HUES6 (cell line): ENCODE data around the gene SHROOM4.

Experiments used
- H3K27ac ChIP-seq: 2 replicates; pipeline ENCODE4 v1.7.0; 2013; ENCODE audit warnings: low read depth, mild to moderate bottlenecking, low read length, inconsistent platforms
- H3K27me3 ChIP-seq: 2 replicates; pipeline ENCODE4 v1.6.1; 2013; ENCODE audit warnings: low read length; ENCODE audit not compliant: control insufficient read depth, insufficient read depth
- H3K36me3 ChIP-seq: 2 replicates; pipeline ENCODE4 v1.6.1; 2013; ENCODE audit warnings: low read length; ENCODE audit not compliant: control insufficient read depth, insufficient read depth
- H3K4me1 ChIP-seq: 2 replicates; pipeline ENCODE4 v1.6.1; 2013; ENCODE audit warnings: low read length; ENCODE audit not compliant: control insufficient read depth, insufficient read depth
- H3K4me3 ChIP-seq: 2 replicates; pipeline ENCODE4 v1.5.1; 2013; ENCODE audit warnings: low read depth, low read length
- H3K9ac ChIP-seq: one replicate; pipeline ENCODE4 v1.6.1; 2013; ENCODE audit warnings: mild to moderate bottlenecking, low read length
- H3K9me3 ChIP-seq: 2 replicates; pipeline ENCODE4 v1.6.1; 2013; ENCODE audit warnings: low read depth, low read length; ENCODE audit not compliant: control insufficient read depth, insufficient read depth

Gene SHROOM4

DNA sequence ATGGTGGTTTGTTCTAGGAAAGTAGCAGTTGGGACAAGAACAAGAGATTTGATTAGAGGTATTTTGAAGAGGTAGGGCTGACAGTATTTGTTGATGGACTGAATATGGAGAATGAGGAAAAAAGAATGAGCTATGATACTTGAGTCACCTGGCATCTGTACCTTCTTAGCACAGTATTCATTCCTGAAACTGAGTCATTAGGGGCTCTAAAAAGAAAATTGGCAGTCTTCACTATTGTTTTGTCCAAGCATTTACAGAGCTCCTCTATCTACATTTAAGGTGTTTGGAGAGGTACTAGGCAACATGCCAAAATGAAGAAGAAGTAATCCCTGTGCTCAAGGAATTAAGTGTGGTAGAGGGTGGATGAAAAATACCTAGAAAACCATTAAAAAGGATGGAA is 165.8 kb downstream of the SHROOM4 start:
- Histone ChIP-seq H3K27ac (no peak overlapping the region), H3K36me3 (no peaks in the 10 kb centered on the region), H3K9ac (no peak overlapping the region), H3K4me3 (no peak overlapping the region), H3K4me1 (peaks cover 7% of the 10 kb centered on the region; the same call in 1 of the 2 replicates), H3K27me3 (peaks cover 3% of the 10 kb centered on the region; the same call in 1 of the 2 replicates), H3K9me3 (no peaks in the 10 kb centered on the region)

DNA sequence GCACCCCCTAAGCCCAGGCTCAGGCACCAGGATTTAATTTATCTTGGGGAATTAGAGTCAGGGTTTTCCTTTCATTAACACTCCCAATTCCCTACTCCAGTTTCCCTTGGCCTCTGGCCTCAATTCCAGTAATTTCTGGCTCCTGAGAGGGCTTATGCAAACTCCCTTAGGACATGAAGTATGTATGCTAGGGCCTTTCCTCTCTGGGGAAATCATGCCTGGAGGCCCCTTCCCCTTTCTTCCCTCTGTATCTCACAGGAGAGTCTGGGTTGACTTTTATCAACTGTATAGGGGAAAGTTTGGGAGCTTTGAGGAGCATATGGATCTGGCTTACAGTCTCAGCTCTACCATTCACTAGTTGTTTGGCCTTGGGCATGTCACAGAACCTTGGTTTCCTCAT is 169.5 kb downstream of the SHROOM4 start:
- Histone ChIP-seq H3K36me3 (no peaks in the 10 kb centered on the region), H3K9ac (no peak overlapping the region), H3K4me3 (no peak overlapping the region), H3K27me3 (peaks cover 3% of the 10 kb centered on the region; the same call in 1 of the 2 replicates), H3K9me3 (no peaks in the 10 kb centered on the region), H3K4me1 (peaks cover 7% of the 10 kb centered on the region; the same call in 1 of the 2 replicates), H3K27ac (no peak overlapping the region)

DNA sequence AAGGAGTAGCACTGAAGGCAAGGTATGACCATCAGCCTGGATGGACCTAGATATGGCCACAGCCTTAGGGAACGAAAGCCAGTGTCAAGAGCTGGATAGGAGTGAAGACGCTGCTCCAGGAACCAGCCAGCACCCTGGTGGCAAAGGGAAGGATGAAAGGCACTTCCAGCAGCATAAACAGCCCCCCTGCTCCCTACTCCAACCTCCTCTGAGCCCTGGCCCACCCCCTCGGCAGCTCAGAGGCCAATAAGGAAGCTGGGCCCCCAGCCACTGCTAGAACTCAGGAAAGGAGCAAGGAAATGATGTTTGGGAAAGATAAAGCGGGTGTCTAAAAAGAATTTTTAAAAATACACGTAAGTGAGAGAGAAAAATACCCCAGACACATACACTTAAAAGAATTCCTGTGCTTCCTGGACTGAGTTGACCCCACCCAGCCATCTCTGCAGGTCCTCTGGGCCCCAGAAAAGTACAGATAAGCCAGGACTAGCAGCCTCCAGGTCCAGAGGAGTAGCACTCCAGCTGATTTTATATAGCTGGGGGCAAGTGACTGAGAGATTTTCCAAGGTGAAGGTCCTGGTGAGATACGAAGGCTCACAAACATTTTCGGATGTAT is 170.4 kb downstream of the SHROOM4 start:
- Histone ChIP-seq H3K4me1 (peaks cover 7% of the 10 kb centered on the region; the same call in 1 of the 2 replicates), H3K4me3 (no peak overlapping the region), H3K9ac (no peak overlapping the region), H3K27ac (no peak overlapping the region), H3K36me3 (no peaks in the 10 kb centered on the region), H3K9me3 (no peaks in the 10 kb centered on the region), H3K27me3 (peaks cover 3% of the 10 kb centered on the region; the same call in 1 of the 2 replicates)

DNA sequence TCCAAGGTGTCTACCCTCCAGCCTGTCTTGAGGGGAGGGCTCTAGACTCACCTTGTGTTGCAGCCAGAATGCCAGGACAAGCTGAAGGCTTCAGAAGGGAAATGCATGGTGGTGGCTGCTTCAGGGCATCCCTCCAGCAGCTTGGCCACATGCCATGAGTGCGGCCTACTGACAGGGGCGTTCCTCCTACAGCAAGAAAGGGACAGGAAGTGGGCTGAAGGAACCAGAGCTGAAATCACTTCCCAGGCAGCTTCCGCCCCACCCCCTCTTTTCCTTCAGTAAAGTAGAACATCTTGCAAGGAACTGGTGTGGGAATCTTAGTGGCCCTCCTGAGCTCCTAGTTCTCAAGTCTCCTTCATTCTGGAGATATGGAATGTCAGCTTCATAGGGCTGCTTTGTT is 175.9 kb downstream of the SHROOM4 start:
- Histone ChIP-seq H3K4me1 (no peaks in the 10 kb centered on the region), H3K27ac (no peak overlapping the region), H3K9me3 (no peaks in the 10 kb centered on the region; the same call in 1 of the 2 replicates), H3K9ac (no peak overlapping the region), H3K4me3 (no peak overlapping the region), H3K36me3 (0 out of 2 replicates have a peak, but pooled peaks cover 5% of the 10 kb centered on the region), H3K27me3 (no peaks in the 10 kb centered on the region; the same call in 1 of the 2 replicates)

DNA sequence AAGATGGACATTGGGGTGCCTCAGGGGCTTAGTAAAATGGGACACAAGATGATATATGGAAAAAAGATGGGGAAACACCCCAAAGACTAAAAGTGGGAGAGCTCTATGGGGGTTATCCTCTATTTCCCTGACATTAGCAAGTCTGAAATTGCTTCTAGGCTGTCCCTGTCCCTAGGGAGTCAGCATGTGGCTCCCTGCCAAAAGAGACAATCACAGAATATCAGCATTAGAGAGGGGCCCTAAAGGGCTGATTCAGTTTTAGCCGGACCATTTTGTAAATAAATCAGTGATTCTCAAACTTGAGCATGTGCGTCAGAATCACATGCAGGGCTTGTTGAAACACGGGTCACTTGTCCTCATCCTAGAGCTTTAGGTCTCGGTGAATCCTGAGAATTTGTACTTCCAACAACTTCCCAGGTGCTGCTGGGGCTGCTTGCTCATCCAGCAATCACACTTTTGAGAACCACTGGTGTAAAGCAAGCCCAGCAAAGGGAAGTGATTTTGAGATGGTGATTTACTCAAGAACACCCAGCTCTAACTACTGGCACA is 178.1 kb downstream of the SHROOM4 start:
- Histone ChIP-seq H3K36me3 (0 out of 2 replicates have a peak, but pooled peaks cover 5% of the 10 kb centered on the region), H3K9ac (no peak overlapping the region), H3K27ac (no peak overlapping the region), H3K27me3 (no peaks in the 10 kb centered on the region), H3K9me3 (no peaks in the 10 kb centered on the region; the same call in 1 of the 2 replicates), H3K4me1 (no peaks in the 10 kb centered on the region), H3K4me3 (no peak overlapping the region)

DNA sequence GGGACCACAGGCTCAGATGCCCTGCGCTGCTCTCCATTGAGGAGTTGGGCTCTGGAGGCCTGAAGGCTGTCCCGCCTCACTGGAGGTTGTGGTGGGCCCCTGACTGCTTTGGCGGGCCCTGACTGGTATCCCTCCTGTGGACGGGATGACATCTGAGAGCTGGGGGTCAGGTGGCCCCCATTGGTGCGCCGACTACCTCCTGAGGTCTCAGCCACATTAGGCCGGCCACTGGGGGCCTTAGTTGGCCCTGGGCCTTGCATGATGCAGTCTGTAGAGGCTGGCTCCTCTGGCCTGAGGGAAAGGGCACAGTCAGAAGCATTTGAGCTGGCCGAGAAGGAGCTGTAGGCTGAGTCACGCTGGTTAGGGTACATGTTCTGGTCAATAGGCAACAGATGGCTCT is 178.8 kb downstream of the SHROOM4 start:
- Histone ChIP-seq H3K27me3 (no peaks in the 10 kb centered on the region), H3K9me3 (no peaks in the 10 kb centered on the region; the same call in 1 of the 2 replicates), H3K9ac (no peak overlapping the region), H3K4me3 (no peak overlapping the region), H3K4me1 (no peaks in the 10 kb centered on the region), H3K27ac (no peak overlapping the region), H3K36me3 (0 out of 2 replicates have a peak, but pooled peaks cover 5% of the 10 kb centered on the region)

DNA sequence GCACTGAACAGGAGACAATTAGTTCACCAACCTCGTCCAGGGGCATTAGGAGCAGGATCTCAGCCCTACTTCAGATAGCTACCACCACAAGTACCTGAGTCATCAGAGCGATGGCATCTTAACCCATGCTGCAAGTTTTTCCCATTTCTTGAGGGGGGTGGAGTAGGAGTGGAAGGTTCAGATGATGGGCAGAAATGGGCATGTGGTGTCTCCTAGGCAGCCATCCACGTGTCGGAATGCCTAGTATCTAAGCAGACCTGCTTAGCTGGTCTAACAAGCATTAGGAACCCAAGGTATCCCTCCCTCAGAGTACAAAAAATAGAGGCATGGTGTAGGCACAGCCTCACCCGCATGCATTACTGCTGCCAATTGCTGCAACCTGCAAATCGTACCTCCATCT is 184.2 kb downstream of the SHROOM4 start:
- Histone ChIP-seq H3K9me3 (no peaks in the 10 kb centered on the region), H3K4me3 (no peak overlapping the region), H3K9ac (no peak overlapping the region), H3K4me1 (peaks cover 13% of the 10 kb centered on the region), H3K27ac (no peak overlapping the region), H3K27me3 (no peaks in the 10 kb centered on the region; the same call in 1 of the 2 replicates), H3K36me3 (0 out of 2 replicates have a peak, but pooled peaks cover 5% of the 10 kb centered on the region)

DNA sequence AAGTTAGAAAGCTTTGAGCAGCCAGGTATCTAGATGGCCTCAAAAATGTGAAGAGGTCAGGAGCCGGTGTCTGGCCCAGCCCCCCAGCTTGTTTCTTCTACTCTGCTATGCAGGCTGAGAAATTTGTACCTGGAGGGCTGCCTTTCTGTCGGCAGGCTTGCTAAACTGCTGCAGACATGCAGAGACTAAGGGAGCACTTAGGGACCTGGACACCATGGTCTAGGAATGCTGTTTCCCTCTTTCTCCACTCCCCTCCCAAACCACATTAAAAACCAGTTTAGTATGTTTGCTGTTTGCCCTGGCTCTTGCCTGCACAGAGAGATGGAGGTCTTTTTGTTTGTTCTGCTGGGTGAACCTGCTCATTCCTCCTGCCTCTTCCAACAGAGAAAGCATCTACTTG is 186.3 kb downstream of the SHROOM4 start:
- no peaks in the 10 kb centered on the region; the same call in 1 of the 2 replicates for H3K27me3 ChIP-seq

DNA sequence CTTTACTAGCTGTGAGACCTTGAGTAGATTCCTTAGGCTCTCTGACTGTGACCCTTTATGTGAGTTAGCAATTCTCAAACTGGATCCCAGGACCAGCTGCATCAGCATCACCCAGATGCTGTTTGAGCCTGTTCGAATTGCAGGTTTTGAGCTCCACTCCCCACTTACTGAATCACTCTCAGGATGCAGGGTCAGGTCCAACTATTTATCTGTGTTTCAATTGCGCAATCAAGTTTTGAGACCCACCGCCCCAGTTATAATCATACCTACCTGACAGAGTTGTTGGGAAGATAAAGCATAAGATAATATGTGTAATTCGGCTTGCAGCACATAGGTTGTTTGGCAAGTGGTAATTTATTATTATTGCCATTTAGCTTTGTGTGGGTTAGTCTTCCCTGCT is 187.6 kb downstream of the SHROOM4 start:
- Histone ChIP-seq H3K9ac (no peak overlapping the region), H3K4me3 (no peak overlapping the region), H3K36me3 (no peaks in the 10 kb centered on the region), H3K27ac (no peak overlapping the region), H3K9me3 (no peaks in the 10 kb centered on the region), H3K4me1 (peaks cover 27% of the 10 kb centered on the region), H3K27me3 (no peaks in the 10 kb centered on the region; the same call in 1 of the 2 replicates)

More for the DNA sequence above, 186.3 kb downstream of the SHROOM4 start:
- no peak overlapping the region for H3K27ac ChIP-seq
- no peak overlapping the region for H3K9ac ChIP-seq
- no peaks in the 10 kb centered on the region for H3K9me3 ChIP-seq
- H3K36me3 ChIP-seq = no peaks in the 10 kb centered on the region
- peaks cover 16% of the 10 kb centered on the region for H3K4me1 ChIP-seq
- H3K4me3 ChIP-seq = no peak overlapping the region

DNA sequence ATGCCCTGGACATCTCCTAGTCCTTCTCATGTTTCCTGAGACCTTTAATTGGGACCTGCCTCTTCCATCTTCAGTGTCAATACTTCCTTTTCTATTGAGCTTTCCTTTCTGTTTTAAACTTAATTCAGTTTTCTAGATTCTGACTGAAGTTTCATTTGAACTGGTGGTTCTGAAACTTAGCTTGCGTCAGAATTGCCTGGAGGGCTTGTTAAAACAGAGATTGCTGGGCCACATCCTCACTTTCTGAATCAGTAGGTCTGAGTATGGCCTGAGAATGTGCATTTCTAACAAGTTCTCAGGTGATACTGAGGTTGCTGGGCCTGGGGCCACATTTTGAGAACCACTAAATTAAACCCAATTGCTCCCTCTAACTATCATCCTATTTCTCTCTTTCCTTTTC is 191.2 kb downstream of the SHROOM4 start:
- H3K9ac ChIP-seq = no peak overlapping the region
- no peaks in the 10 kb centered on the region for H3K36me3 ChIP-seq
- no peak overlapping the region for H3K27ac ChIP-seq
- H3K4me1 ChIP-seq = peaks cover 30% of the 10 kb centered on the region
- H3K9me3 ChIP-seq = no peaks in the 10 kb centered on the region
- H3K27me3 ChIP-seq = no peaks in the 10 kb centered on the region; the same call in 1 of the 2 replicates
- H3K4me3 ChIP-seq = no peak overlapping the region

DNA sequence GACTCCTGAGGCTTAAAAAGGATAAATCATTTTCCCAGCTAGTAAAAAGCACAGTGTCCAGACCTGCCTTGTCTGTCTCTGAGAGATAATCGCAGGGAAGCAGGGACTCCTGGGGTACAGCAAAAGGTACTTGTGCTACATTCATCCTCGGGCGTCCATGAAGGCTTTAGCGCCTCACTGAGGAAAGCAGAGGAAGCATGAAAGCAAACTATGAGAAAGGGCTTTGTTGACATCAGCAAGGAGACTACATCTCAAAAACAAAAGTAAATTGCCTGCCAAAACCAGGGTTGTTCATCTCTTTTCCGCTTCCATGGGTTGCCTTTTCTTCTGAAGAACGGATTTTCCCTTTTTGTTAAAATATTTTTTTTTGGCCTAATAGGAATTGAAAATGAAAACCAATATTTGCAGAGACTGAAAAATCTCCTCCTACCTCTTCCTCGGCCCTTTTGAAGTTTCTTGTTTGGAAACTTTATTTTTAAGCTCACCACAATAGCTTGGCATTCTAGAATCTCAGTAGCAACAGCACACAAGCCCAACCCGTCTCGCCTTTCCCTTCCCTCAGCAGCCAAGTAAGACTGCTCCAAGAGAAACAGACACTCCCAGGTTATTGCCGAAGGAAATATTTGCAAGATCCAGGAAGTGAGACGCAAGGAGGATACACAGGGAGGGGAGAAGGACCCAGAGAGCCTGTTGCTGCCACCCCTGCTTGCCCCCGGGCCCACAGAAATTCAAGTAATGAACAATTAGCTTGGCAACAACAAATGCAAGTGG is 195.0 kb downstream of the SHROOM4 start:
- Histone ChIP-seq H3K9me3 (no peaks in the 10 kb centered on the region), H3K4me3 (no peak overlapping the region), H3K4me1 (peaks cover 53% of the 10 kb centered on the region), H3K36me3 (no peaks in the 10 kb centered on the region), H3K27ac (no peak overlapping the region), H3K9ac (no peak overlapping the region), H3K27me3 (no peaks in the 10 kb centered on the region)
